GM12892 (cell line): ENCODE measurements around the gene DLG1.

Source experiments
- DNase-seq: peaks from one replicate; pipeline ENCODE4 v3.0.0; 2011; ENCODE audit not compliant: insufficient read length
- FAIRE-seq: peaks from 2 replicates; lab custom pipeline; 2011; peaks lifted over from hg19 to GRCh38; lab: Jason Lieb, UNC
- POLR2A ChIP-seq: IDR thresholded peaks from 2 replicates; pipeline ENCODE4 v1.6.1; 2011; ENCODE audit warnings: low read depth, low read length, control low read depth
- POLR2AphosphoS5 ChIP-seq: IDR thresholded peaks from 2 replicates; pipeline ENCODE4 v1.6.1; 2011; ENCODE audit warnings: low read depth, low read length, control low read depth
- TAF1 ChIP-seq: IDR thresholded peaks from 2 replicates; pipeline ENCODE4 v1.6.1; 2011; ENCODE audit warnings: low read depth, mild to moderate bottlenecking, control low read depth, low read length, borderline replicate concordance

DLG1 gene

GRCh38 chr3:197174927-197175326, 123.5 kb downstream of the DLG1 start:
- TF ChIP-seq TAF1 (no peak), POLR2A (no peak), POLR2AphosphoS5 (no peak)
- DNase-seq (no peak), FAIRE-seq (no peak)

GRCh38 chr3:197173620-197174019, 124.8 kb downstream of the DLG1 start:
- DNase-seq (no peak), FAIRE-seq (peak; percentile 17)
- TF ChIP-seq POLR2A (no peak), TAF1 (no peak), POLR2AphosphoS5 (no peak)

- TF ChIP-seq POLR2A: no peak
- no peak for TF ChIP-seq TAF1
- FAIRE-seq (no peak), DNase-seq (no peak)
Measured at GRCh38 chr3:197171481-197172067, 126.8 kb downstream of the DLG1 start.

GRCh38 chr3:197169028-197169427, 129.4 kb downstream of the DLG1 start:
- DNase-seq (no peak), FAIRE-seq (no peak)
- no peak for TF ChIP-seq POLR2AphosphoS5
- no peak for TF ChIP-seq TAF1
- no peak for TF ChIP-seq POLR2A

GRCh38 chr3:197168606-197169005, 129.8 kb downstream of the DLG1 start:
- FAIRE-seq (no peak), DNase-seq (no peak)

GRCh38 chr3:197168063-197168462, 130.3 kb downstream of the DLG1 start:
- DNase-seq (no peak), FAIRE-seq (no peak)
- TF ChIP-seq POLR2AphosphoS5: no peak
- TF ChIP-seq POLR2A: no peak
- no peak for TF ChIP-seq TAF1

More at GRCh38 chr3:197168606-197169005, 129.8 kb downstream of the DLG1 start:
- no peak for TF ChIP-seq POLR2AphosphoS5
- TF ChIP-seq TAF1: no peak

GRCh38 chr3:197167549-197167948, 130.9 kb downstream of the DLG1 start:
- TF ChIP-seq TAF1 (no peak), POLR2A (no peak), POLR2AphosphoS5 (no peak)
- DNase-seq (no peak), FAIRE-seq (no peak)

GRCh38 chr3:197165890-197166289, 132.5 kb downstream of the DLG1 start:
- FAIRE-seq: no peak
- no peak for DNase-seq
- TF ChIP-seq TAF1: no peak
- no peak for TF ChIP-seq POLR2A
- no peak for TF ChIP-seq POLR2AphosphoS5

- TF ChIP-seq POLR2A: no peak
- TF ChIP-seq TAF1: no peak
- TF ChIP-seq POLR2AphosphoS5: no peak
- no peak for FAIRE-seq
- DNase-seq: no peak
Measured at GRCh38 chr3:197155046-197155445, 143.4 kb downstream of the DLG1 start.

GRCh38 chr3:197151580-197151979, 146.8 kb downstream of the DLG1 start:
- no peak for DNase-seq

GRCh38 chr3:197149528-197149927, 148.9 kb downstream of the DLG1 start:
- DNase-seq (no peak), FAIRE-seq (peak; percentile 27)
- TF ChIP-seq POLR2A (no peak), POLR2AphosphoS5 (no peak), TAF1 (no peak)

More at GRCh38 chr3:197151580-197151979, 146.8 kb downstream of the DLG1 start:
- TF ChIP-seq TAF1: no peak
- TF ChIP-seq POLR2AphosphoS5: no peak
- TF ChIP-seq POLR2A: no peak
- FAIRE-seq: no peak

- DNase-seq: no peak
- no peak for FAIRE-seq
- no peak for TF ChIP-seq TAF1
- TF ChIP-seq POLR2A: no peak
- TF ChIP-seq POLR2AphosphoS5: no peak
Measured at GRCh38 chr3:197144188-197144587, 154.2 kb downstream of the DLG1 start.

GRCh38 chr3:197139586-197139985, 158.8 kb downstream of the DLG1 start:
- no peak for FAIRE-seq
- no peak for DNase-seq
- TF ChIP-seq TAF1 (no peak), POLR2AphosphoS5 (no peak), POLR2A (no peak)

- no peak for DNase-seq
- no peak for TF ChIP-seq TAF1
- no peak for TF ChIP-seq POLR2A
- no peak for TF ChIP-seq POLR2AphosphoS5
- FAIRE-seq: no peak
Measured at GRCh38 chr3:197137751-197138150, 160.7 kb downstream of the DLG1 start.
